Measurements from ENCODE around the gene DAPK1. TPM values are rescaled to one million over a fixed set of nuclear protein-coding genes. Genes with fewer than 3 reads are reported as not detected.

Gene DAPK1
- total RNA-seq, 1 donor from 2014 or later, result 168 TPM

- no peaks in the 10 kb centered on the region for H3K27me3 ChIP-seq
- H3K27ac ChIP-seq, result no peak overlapping the region
- no peaks in the 10 kb centered on the region for H3K9me3 ChIP-seq
- intact Hi-C loops (cut with DNase I), result no loop called here
- DNase-seq, result no peak
- H3K4me3 ChIP-seq, result no peak overlapping the region
- no peaks in the 10 kb centered on the region for H3K4me1 ChIP-seq
- ATAC-seq, result no peak
- no peak for TF ChIP-seq CTCF (IDR thresholded peaks at IDR 0.05)
- H3K36me3 ChIP-seq, result peaks cover 56% of the 10 kb centered on the region
These were observed 156.3 kb downstream of the DAPK1 start for GRCh38 chr9:87653941-87654340.

GRCh38 chr9:87655731-87656130 lies 158.1 kb downstream of the DAPK1 start:
- no peaks in the 10 kb centered on the region for H3K4me1 ChIP-seq
- peaks cover 53% of the 10 kb centered on the region for H3K36me3 ChIP-seq
- H3K27me3 ChIP-seq, result no peaks in the 10 kb centered on the region
- intact Hi-C loops (cut with DNase I), result no loop called here
- DNase-seq, result no peak
- no peaks in the 10 kb centered on the region for H3K9me3 ChIP-seq
- ATAC-seq, result no peak
- TF ChIP-seq CTCF (IDR thresholded peaks at IDR 0.05), result no peak
- H3K27ac ChIP-seq, result no peak overlapping the region
- no peak overlapping the region for H3K4me3 ChIP-seq

- no peak overlapping the region for H3K4me3 ChIP-seq
- H3K9me3 ChIP-seq, result no peaks in the 10 kb centered on the region
- H3K4me1 ChIP-seq, result no peaks in the 10 kb centered on the region
- no peaks in the 10 kb centered on the region for H3K27me3 ChIP-seq
- TF ChIP-seq CTCF (IDR thresholded peaks at IDR 0.05), result no peak
- DNase-seq (no peak), ATAC-seq (peak; percentile 40)
- H3K27ac ChIP-seq, result no peak overlapping the region
- peaks cover 46% of the 10 kb centered on the region for H3K36me3 ChIP-seq
- intact Hi-C loops (cut with DNase I), result no loop called here
These were observed 158.8 kb downstream of the DAPK1 start for GRCh38 chr9:87656485-87656884.

GRCh38 chr9:87657190-87657589 lies 159.5 kb downstream of the DAPK1 start:
- H3K4me1 ChIP-seq, result peaks cover 2% of the 10 kb centered on the region
- no peak for TF ChIP-seq CTCF (IDR thresholded peaks at IDR 0.05)
- H3K9me3 ChIP-seq, result no peaks in the 10 kb centered on the region
- peak; percentile 79 for ATAC-seq
- H3K27ac ChIP-seq, result no peak overlapping the region
- H3K27me3 ChIP-seq, result no peaks in the 10 kb centered on the region
- no peak overlapping the region for H3K4me3 ChIP-seq
- peaks cover 44% of the 10 kb centered on the region for H3K36me3 ChIP-seq
- intact Hi-C loops (cut with DNase I), result no loop called here
- DNase-seq, result no peak

DNA sequence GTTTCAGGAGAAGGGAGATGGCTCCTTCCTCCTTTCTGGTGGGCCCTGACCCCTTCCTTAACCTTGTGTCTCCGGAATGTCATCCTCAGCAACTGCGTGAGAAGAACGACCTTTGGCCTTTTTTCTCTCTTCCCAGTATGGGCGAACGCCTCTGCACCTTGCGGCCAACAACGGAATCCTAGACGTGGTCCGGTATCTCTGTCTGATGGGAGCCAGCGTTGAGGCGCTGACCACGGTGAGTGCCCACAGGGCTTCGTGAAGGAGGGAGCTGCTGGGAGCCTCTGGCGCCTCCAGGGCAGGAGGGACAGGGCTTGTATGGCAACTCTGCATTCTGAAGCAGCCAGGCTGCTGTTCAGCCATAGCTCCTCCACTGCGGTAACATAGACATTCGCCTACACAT lies 160.2 kb downstream of the DAPK1 start:
- H3K27ac ChIP-seq, result no peak overlapping the region
- no peak for TF ChIP-seq CTCF (IDR thresholded peaks at IDR 0.05)
- intact Hi-C loops (cut with DNase I), result no loop called here
- ATAC-seq (no peak), DNase-seq (no peak)
- peaks cover 44% of the 10 kb centered on the region for H3K36me3 ChIP-seq
- no peak overlapping the region for H3K4me3 ChIP-seq
- H3K4me1 ChIP-seq, result peaks cover 9% of the 10 kb centered on the region
- no peaks in the 10 kb centered on the region for H3K9me3 ChIP-seq
- H3K27me3 ChIP-seq, result no peaks in the 10 kb centered on the region

GRCh38 chr9:87658511-87658910 lies 160.8 kb downstream of the DAPK1 start:
- DNase-seq, result no peak
- Histone ChIP-seq H3K27ac (no peak overlapping the region), H3K4me1 (peaks cover 11% of the 10 kb centered on the region), H3K9me3 (no peaks in the 10 kb centered on the region), H3K4me3 (no peak overlapping the region), H3K27me3 (no peaks in the 10 kb centered on the region), H3K36me3 (peaks cover 44% of the 10 kb centered on the region)
- no peak for TF ChIP-seq CTCF (IDR thresholded peaks at IDR 0.05)
- intact Hi-C loops (cut with DNase I), result no loop called here
- no peak for ATAC-seq

Measured in upper lobe of right lung (tissue), 1 donor.